ENCODE data around the gene RGS7BP.

The RGS7BP gene

GRCh38 chr5:64637144-64637543 is 131.3 kb downstream of the RGS7BP start:
- no peak for DNase-seq

- DNase-seq, result peak in 1 of 3 experiments; percentile 17
These were observed 132.1 kb downstream of the RGS7BP start for GRCh38 chr5:64637837-64638443.

GRCh38 chr5:64644831-64645230 is 139.0 kb downstream of the RGS7BP start:
- no peak for DNase-seq

- no peak for DNase-seq
These were observed 140.4 kb downstream of the RGS7BP start for GRCh38 chr5:64646169-64646568.

- DNase-seq, result no peak
These were observed 143.7 kb downstream of the RGS7BP start for GRCh38 chr5:64649512-64649911.

- no peak for DNase-seq
These were observed 148.1 kb downstream of the RGS7BP start for GRCh38 chr5:64653766-64654560.

- peak in 1 of 3 experiments; percentile 6 for DNase-seq
These were observed 148.7 kb downstream of the RGS7BP start for GRCh38 chr5:64654561-64654938.

GRCh38 chr5:64655596-64655995 is 149.8 kb downstream of the RGS7BP start:
- no peak for DNase-seq

- peak in 1 of 3 experiments; percentile 32 for DNase-seq
These were observed 153.5 kb downstream of the RGS7BP start for GRCh38 chr5:64659289-64659688.

Data from NCI-H1417 (cell line).